Retina (tissue), 1 donor: ENCODE results near the gene HOXD11.

Source experiments
- DNase-seq: peaks from one replicate; pipeline ENCODE4 v3.0.0-alpha.2; 2016

The HOXD11 gene

GRCh38 chr2:176094349-176094748 is 12.7 kb upstream of the HOXD11 start:
- no peak for DNase-seq

GRCh38 chr2:176095421-176095820 is 11.7 kb upstream of the HOXD11 start:
- no peak for DNase-seq

GRCh38 chr2:176096243-176096985 is 10.7 kb upstream of the HOXD11 start:
- peak; percentile 76 for DNase-seq

GRCh38 chr2:176096986-176097819 is 9.9 kb upstream of the HOXD11 start:
- peak; percentile 92 for DNase-seq

GRCh38 chr2:176097820-176098365 is 9.2 kb upstream of the HOXD11 start:
- peak; percentile 69 for DNase-seq

- peak; percentile 71 for DNase-seq
Measured at GRCh38 chr2:176098366-176099158, 8.5 kb upstream of the HOXD11 start.

- peak; percentile 74 for DNase-seq
Measured at GRCh38 chr2:176099159-176099727, 7.8 kb upstream of the HOXD11 start.

GRCh38 chr2:176099728-176100546 is 7.1 kb upstream of the HOXD11 start, which contains the start of gene HOXD12:
Gene HOXD12 (plus strand): TSS chr2:176099795. CDS start chr2:176099802, 7 bp downstream.
- DNase-seq: peak; percentile 68

- DNase-seq: no peak
Measured at GRCh38 chr2:176100547-176101140, 6.4 kb upstream of the HOXD11 start.

- DNase-seq: no peak
Measured at GRCh38 chr2:176101216-176101830, 5.8 kb upstream of the HOXD11 start.

- no peak for DNase-seq
Measured at GRCh38 chr2:176101842-176102241, 5.2 kb upstream of the HOXD11 start.

GRCh38 chr2:176102309-176102866 is 4.7 kb upstream of the HOXD11 start:
- no peak for DNase-seq

GRCh38 chr2:176103194-176103593 is 3.9 kb upstream of the HOXD11 start:
- DNase-seq: no peak

- no peak for DNase-seq
Measured at GRCh38 chr2:176103742-176104315, 3.3 kb upstream of the HOXD11 start.

- DNase-seq: peak; percentile 67
Measured at GRCh38 chr2:176104316-176105077, 2.6 kb upstream of the HOXD11 start.

- no peak for DNase-seq
Measured at GRCh38 chr2:176105078-176105729, 1.9 kb upstream of the HOXD11 start.

- no peak for DNase-seq
Measured at GRCh38 chr2:176105730-176106580, 1.1 kb upstream of the HOXD11 start.
